IPS-18a (cell line): ENCODE results near the gene CCDC148.
"Not testable (repeated sequence)": the region's sequence is repeated elsewhere in the genome, so short reads cannot be mapped to it uniquely, and the experiment has no call there.

ENCODE experiments used
- H3K27ac ChIP-seq: one replicate; pipeline ENCODE4 v1.5.1; 2013; ENCODE audit warnings: low read length
- H3K27me3 ChIP-seq: one replicate; pipeline ENCODE4 v1.6.1; 2013; ENCODE audit warnings: mild to moderate bottlenecking, low read length; ENCODE audit not compliant: control insufficient read depth, insufficient read depth
- H3K36me3 ChIP-seq: one replicate; pipeline ENCODE4 v1.6.1; 2013; ENCODE audit warnings: low read depth, low read length; ENCODE audit not compliant: control insufficient read depth
- H3K4me1 ChIP-seq: one replicate; pipeline ENCODE4 v1.6.1; 2013; ENCODE audit warnings: low read depth, low read length; ENCODE audit not compliant: control insufficient read depth
- H3K4me3 ChIP-seq: one replicate; pipeline ENCODE4 v1.5.1; 2013; ENCODE audit warnings: low read length
- H3K9ac ChIP-seq: one replicate; pipeline ENCODE4 v1.6.1; 2013; ENCODE audit warnings: mild to moderate bottlenecking, low read length, moderate library complexity
- H3K9me3 ChIP-seq: one replicate; pipeline ENCODE4 v1.6.1; 2013; ENCODE audit warnings: low read depth, low read length; ENCODE audit not compliant: control insufficient read depth

CCDC148 gene

DNA sequence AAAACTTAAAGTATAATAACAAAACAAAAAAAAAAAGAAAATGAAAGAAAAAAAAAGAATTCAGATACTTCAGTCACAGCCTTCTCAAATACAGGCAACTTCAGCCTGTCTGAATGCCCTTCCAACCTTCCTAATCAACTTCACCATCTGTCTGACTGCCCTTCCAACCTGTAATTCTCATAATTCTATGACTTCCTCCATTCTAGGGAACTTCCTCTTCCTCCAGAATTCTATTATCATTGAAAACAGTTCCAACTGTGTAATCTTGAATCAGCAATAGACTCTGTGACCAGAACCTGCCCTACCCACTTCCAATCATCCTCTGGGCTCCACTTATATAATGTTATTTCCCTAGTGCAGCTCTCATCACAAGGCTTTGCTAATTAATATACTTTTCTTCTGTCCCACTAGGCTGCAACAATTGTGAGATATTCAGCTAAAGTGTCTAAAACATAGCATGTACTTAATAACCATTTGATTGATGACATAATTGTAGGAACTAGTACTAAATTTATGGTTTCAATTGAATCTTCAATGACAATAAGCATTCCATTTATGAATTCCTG, 227.5 kb downstream of the CCDC148 start:
- Histone ChIP-seq H3K4me3 (no peak overlapping the region), H3K27ac (no peak overlapping the region), H3K9me3 (no peaks in the 10 kb centered on the region), H3K36me3 (no peaks in the 10 kb centered on the region), H3K9ac (no peak overlapping the region), H3K27me3 (no peaks in the 10 kb centered on the region), H3K4me1 (no peaks in the 10 kb centered on the region)

- not testable (repeated sequence) for H3K9me3 ChIP-seq, H3K4me1 ChIP-seq, H3K27me3 ChIP-seq, H3K9ac ChIP-seq, H3K27ac ChIP-seq, H3K4me3 ChIP-seq, H3K36me3 ChIP-seq
Observed at GRCh38 chr2:158223066-158223465, 233.5 kb downstream of the CCDC148 start.

DNA sequence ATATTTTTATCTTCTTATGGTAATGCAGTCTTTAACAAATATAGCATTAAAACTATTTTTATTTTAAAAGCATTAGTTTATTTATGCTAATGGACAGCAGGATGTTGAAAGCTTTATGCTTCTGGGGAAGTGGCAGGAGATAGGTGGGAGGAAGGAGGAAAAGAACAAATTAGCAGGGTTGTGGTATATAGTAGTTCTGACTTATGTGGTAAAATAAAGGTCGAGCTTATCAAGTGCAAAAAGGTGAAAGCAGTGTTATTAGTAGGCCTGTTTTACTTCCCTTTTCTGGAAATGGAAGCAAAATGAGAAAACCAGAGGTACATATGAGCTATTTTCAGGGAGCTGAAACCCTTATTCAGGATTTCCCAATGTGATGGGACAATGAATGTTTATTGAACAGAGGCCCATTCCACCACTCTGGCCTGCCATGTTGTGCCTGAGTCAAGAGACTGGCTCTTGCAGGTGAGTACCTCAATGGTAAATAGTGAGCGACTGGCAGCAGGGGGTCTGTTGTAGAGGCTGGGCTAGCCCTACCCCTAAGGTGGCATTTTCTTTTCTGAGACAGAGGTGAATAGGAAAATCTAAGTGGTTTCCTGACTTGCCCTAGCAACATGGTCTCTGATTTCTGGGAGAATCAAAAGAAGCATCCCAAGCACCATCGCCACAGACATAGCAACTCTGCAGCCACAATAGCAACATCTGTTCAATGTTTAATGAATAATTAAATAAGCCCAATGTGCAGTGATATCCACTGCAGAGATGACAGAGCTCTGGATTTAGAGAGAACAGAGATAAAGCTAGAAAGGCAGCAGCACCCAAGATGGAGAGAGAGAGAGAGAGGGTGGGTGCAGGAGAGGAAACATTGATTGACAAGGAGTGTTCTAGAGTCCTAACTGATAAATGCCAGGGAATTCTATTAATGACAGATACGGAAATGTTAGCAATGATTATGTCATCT, 235.2 kb downstream of the CCDC148 start:
- Histone ChIP-seq H3K9me3 (no peaks in the 10 kb centered on the region), H3K27ac (no peak overlapping the region), H3K4me1 (no peaks in the 10 kb centered on the region)

GRCh38 chr2:158217593-158217992, 239.0 kb downstream of the CCDC148 start:
- no peaks in the 10 kb centered on the region for H3K9me3 ChIP-seq
- no peaks in the 10 kb centered on the region for H3K27me3 ChIP-seq
- H3K4me1 ChIP-seq: peaks cover 15% of the 10 kb centered on the region
- H3K4me3 ChIP-seq: no peak overlapping the region
- no peak overlapping the region for H3K9ac ChIP-seq
- no peaks in the 10 kb centered on the region for H3K36me3 ChIP-seq
- H3K27ac ChIP-seq: no peak overlapping the region

More for the DNA sequence above, 235.2 kb downstream of the CCDC148 start:
- Histone ChIP-seq H3K4me3 (no peak overlapping the region), H3K27me3 (no peaks in the 10 kb centered on the region), H3K36me3 (no peaks in the 10 kb centered on the region), H3K9ac (no peak overlapping the region)

GRCh38 chr2:158214431-158214830, 242.1 kb downstream of the CCDC148 start:
- Histone ChIP-seq H3K36me3 (no peaks in the 10 kb centered on the region), H3K27me3 (no peaks in the 10 kb centered on the region), H3K9ac (no peak overlapping the region), H3K9me3 (no peaks in the 10 kb centered on the region), H3K4me3 (no peak overlapping the region), H3K27ac (no peak overlapping the region), H3K4me1 (peaks cover 15% of the 10 kb centered on the region)

- no peaks in the 10 kb centered on the region for H3K9me3 ChIP-seq
- H3K27me3 ChIP-seq: no peaks in the 10 kb centered on the region
- no peak overlapping the region for H3K4me3 ChIP-seq
- no peak overlapping the region for H3K27ac ChIP-seq
- no peaks in the 10 kb centered on the region for H3K36me3 ChIP-seq
- no peak overlapping the region for H3K9ac ChIP-seq
- peaks cover 15% of the 10 kb centered on the region for H3K4me1 ChIP-seq
Observed at GRCh38 chr2:158213773-158214172, 242.8 kb downstream of the CCDC148 start.

DNA sequence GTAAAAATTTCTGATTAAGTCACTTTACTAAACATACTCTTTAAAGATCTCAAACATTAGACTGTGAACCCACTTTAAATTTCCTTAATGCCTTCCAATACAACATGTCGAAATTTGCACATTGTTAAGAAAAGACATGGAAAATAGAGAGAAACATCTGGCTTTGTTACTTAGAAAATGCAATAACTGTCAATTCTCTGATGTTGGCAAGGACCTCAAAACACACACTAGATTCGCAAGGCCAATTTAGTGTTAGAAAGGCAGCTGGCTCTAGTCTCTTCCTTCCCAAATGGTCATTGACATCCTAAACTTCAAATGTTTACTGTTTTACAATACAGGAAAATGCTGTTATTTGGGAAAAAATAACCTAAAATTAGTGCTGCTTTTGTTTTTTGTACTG, 244.3 kb downstream of the CCDC148 start:
- Histone ChIP-seq H3K36me3 (no peaks in the 10 kb centered on the region), H3K27me3 (no peaks in the 10 kb centered on the region), H3K27ac (no peak overlapping the region), H3K9ac (no peak overlapping the region), H3K4me1 (peaks cover 15% of the 10 kb centered on the region), H3K9me3 (no peaks in the 10 kb centered on the region), H3K4me3 (no peak overlapping the region)

- Histone ChIP-seq H3K4me3 (no peak overlapping the region), H3K27me3 (no peaks in the 10 kb centered on the region), H3K27ac (no peak overlapping the region), H3K9me3 (no peaks in the 10 kb centered on the region), H3K9ac (no peak overlapping the region), H3K36me3 (no peaks in the 10 kb centered on the region), H3K4me1 (peaks cover 15% of the 10 kb centered on the region)
Observed at GRCh38 chr2:158211502-158211901, 245.1 kb downstream of the CCDC148 start.

DNA sequence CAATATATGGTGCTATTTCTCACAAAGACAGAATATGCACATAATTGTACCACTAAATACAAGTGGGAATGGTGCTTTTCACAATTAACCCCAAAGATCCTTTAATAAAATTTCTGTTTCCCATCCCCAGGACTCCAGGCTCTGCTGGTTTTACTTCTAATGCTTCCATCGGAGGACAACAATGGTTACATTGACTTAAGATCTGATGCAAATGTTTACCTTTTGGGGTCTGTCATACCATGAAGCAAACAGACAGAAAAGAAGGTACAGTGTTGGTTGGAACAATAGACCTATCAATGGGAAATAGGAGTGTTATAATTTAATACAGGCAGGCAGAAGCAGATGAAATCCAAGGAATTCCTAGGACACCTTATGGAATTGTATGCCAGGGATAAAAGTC, 249.2 kb downstream of the CCDC148 start:
- H3K9me3 ChIP-seq: no peaks in the 10 kb centered on the region
- H3K27ac ChIP-seq: no peak overlapping the region
- no peak overlapping the region for H3K4me3 ChIP-seq
- H3K4me1 ChIP-seq: no peaks in the 10 kb centered on the region
- H3K27me3 ChIP-seq: no peaks in the 10 kb centered on the region
- no peaks in the 10 kb centered on the region for H3K36me3 ChIP-seq
- H3K9ac ChIP-seq: no peak overlapping the region

DNA sequence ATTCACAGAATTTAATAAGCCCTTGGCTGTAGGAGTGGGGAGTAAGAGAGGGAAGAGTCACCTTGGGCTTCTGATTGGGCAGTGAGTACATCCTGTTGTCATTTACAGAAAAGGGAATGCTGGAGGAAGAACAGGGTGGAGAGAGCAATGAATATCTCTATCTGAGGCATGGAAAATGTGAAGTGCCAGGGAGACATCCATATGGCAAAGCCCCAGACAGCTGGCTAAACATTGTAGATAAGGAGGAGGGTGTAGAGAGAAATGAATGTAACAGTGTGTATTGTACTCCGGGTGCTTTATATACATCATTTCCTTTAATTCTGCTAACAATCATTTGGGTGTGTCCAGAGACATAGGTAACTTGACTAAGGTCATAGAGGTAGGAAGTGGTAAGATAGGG, 251.3 kb downstream of the CCDC148 start:
- Histone ChIP-seq H3K27me3 (no peaks in the 10 kb centered on the region), H3K36me3 (no peaks in the 10 kb centered on the region), H3K27ac (no peak overlapping the region), H3K9ac (no peak overlapping the region), H3K4me1 (no peaks in the 10 kb centered on the region), H3K9me3 (no peaks in the 10 kb centered on the region), H3K4me3 (no peak overlapping the region)

DNA sequence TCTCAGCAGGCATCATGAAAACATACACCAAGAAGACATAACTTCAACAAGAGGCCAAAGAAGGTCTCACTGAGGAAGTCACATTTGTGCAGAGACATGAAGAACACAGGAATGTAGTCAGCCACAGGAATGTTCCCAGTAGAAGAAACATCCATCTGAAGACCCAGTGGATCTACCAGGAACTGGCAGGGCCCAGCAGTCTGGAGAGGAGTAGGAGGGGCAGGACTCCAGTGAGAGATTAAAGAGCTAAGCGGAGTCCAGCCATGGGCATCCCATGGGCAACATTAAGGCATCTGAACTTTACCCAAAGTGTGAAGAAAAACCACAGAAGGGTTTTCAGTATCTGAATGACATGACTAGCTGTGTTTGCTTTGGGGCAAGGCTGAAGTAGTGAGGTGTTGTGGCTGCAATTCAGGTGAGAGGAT, 251.8 kb downstream of the CCDC148 start:
- H3K36me3 ChIP-seq: no peaks in the 10 kb centered on the region
- no peak overlapping the region for H3K27ac ChIP-seq
- no peak overlapping the region for H3K9ac ChIP-seq
- H3K4me1 ChIP-seq: no peaks in the 10 kb centered on the region
- H3K9me3 ChIP-seq: no peaks in the 10 kb centered on the region
- no peaks in the 10 kb centered on the region for H3K27me3 ChIP-seq
- no peak overlapping the region for H3K4me3 ChIP-seq
